Embryonic facial prominence (tissue), 1 donor: Measurements from ENCODE around the gene LRP8.
"Not testable (repeated sequence)": the region's sequence is repeated elsewhere in the genome, so short reads cannot be mapped to it uniquely, and the experiment has no call there.

ENCODE experiments used
- DNase-seq: peaks from one replicate; pipeline ENCODE4 v3.0.0-alpha.2; 2016; ENCODE audit errors: extremely low spot score

The LRP8 gene

DNA sequence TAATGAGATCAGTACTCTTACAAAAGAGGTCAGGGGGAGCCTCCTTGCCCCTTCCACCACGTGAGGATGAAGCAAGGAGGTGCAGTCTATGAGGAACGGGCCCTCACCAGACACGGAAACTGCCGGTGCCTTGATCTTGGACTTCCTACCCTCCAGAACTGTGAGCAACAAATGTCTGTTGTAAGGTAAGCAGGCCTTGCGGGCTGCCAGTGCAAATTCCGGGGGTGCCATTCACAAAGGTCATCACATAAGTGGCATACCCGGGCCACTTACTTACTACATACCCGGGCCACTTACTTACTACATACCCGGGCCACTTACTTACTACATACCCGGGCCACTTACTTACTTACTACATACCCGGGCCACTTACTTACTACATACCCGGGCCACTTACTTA lies 44.7 kb downstream of the LRP8 start:
- DNase-seq, result not testable (repeated sequence)

GRCh38 chr1:53281133-53281532 lies 46.7 kb downstream of the LRP8 start:
- DNase-seq, result no peak

DNA sequence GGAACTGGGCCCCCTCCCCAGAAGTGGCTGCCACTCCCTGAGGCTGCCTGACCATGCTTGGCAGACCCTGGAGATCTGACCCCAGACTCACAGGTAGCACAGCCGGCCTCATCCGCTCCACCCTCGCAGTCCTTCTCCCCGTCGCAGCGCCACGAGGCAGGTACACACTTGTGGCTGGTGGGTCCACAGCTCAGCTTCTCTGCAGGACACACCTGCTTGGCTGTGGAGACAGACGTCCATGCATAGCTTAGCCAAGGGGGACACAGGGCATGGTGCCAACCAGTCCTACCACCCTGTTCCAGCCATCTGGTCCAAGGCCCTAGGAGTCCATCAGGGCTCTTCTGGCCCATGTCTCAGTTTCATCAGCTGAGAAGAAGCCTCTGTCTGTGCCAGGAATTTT lies 47.4 kb downstream of the LRP8 start:
- DNase-seq, result no peak

- no peak for DNase-seq
Observed at GRCh38 chr1:53279296-53280200, 48.3 kb downstream of the LRP8 start.

- no peak for DNase-seq
Observed at GRCh38 chr1:53278298-53278725, 49.6 kb downstream of the LRP8 start.

- no peak for DNase-seq
Observed at GRCh38 chr1:53277326-53277725, 50.5 kb downstream of the LRP8 start.

DNA sequence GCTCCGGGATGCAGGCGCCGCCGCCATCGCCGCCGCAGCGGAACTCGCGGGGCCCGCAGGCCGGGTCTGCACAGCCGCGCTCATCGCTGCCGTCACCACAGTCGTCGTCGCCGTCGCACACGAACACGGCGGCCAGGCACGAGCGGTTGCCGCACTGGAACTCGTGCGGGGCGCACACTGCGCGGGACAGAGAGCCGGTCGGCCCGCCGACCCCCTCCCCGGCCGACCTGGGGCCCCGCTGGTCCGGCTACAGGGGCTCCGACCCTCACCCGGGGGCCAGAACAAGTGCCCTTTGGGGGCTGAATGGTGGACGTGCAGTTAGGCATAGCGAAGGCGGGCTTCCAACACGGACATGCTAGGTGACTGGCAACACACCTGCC lies 51.0 kb downstream of the LRP8 start:
- DNase-seq, result no peak

- DNase-seq, result no peak
Observed at GRCh38 chr1:53276153-53276901, 51.5 kb downstream of the LRP8 start.

DNA sequence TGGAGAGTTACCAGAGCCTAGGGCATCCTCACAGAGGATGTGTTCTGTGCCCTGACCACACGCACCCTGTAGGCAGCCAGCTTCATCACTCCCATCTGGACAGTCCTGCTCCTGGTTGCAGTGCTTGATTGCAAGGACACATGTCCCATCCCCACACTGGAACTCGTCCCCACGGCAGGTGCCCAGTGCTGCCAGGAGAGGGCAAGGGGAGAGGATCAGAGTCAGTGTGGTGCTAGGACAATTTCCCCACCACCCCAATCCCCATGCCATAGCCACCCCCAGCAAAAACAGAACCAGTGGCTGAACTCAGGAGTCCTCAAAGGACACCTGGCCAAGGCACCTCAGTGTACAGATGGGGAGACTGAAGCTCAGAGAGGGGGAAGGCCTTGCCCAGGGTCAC lies 52.3 kb downstream of the LRP8 start:
- no peak for DNase-seq

GRCh38 chr1:53274541-53275185 lies 53.2 kb downstream of the LRP8 start:
- no peak for DNase-seq

DNA sequence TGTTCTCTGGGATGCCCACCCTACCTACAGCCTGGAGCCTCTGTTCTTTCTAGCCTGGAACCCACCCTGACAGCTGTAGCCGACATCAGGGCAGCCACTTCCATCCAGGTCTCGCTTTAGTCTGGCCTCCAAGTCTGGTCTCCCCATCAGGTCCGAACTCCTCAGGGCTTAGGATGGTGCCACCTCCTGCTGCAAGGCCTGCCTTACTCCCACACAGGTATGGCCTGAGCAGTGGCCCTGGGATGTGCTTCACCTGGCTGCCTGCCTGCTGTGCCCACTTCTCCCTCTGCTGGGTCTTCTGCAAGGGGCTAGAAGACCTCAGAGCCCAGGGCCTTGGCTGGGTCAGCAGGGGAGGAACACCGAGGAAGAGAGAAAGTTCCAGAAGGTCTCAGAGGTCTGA lies 53.8 kb downstream of the LRP8 start:
- DNase-seq, result no peak

GRCh38 chr1:53273526-53273925 lies 54.3 kb downstream of the LRP8 start:
- no peak for DNase-seq

DNA sequence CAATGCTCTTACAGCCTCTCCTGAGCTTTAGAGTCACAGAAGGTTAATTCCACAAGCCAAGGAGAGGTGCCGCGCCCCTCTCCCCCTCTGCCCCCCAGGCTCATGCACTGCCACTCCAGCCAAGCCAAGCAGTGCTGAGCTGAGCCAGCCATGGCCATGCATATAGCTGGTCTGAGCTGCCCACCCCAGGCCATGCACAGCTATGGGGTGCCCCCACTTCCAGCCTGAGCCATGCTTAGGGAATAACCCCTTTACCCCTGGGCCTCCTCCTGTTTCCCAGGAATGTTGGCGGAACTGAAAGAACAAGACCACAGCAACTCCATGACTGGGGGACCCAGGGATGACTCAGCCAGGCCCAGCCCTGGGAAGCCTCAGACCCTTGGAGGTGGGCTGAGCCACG lies 55.5 kb downstream of the LRP8 start:
- no peak for DNase-seq

DNA sequence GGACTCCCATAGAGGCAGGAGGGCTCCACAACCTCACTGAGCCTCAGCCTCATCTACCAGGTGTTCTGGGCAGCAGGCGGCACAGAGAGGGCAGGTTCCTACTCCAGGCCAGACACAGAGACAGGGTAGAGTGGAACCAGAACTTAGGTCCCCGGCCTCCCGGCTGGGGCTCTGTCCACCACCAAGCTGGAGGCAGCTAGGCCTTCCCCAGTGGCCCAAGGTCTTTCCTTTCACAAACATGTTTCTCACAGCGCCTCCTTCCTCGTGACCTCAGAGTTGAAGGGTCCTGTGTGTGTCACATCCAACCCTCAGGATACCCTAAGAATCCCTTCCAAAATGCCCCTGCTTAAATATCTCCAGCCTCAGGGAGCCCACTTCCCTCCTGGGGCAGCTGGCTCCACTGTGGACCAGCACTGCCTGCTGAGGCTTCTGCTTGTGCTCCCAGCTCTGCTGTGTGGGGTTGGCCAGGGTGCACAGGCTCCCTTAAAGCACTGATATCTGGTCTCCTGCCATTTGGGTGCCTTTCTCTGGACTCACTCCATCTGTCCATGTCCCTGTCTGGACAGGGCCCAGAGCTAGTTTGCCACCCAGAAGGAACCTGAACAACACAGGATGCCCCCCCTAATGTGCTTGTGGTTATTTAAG lies 56.3 kb downstream of the LRP8 start:
- no peak for DNase-seq

- DNase-seq, result no peak
Observed at GRCh38 chr1:53270873-53271272, 57.0 kb downstream of the LRP8 start.

DNA sequence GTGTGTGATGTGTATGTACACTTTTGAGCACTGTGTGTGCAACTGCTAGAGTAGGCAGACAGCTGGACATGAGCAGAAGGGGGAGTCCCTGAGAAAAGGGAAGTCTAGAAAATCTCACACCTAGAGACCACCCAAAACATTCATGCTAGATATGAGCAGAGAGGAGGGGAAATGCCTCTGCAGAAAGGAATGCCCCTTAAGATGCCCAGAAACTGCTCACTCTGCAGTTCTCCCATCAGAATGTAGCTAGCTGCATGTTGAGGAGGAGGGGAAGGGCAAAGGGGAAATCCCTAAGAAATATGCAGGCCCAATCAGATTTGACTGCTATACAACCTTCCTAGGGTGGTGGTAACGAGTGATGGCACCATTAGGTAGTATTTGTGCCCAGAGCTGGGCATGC lies 57.8 kb downstream of the LRP8 start:
- DNase-seq, result no peak

DNA sequence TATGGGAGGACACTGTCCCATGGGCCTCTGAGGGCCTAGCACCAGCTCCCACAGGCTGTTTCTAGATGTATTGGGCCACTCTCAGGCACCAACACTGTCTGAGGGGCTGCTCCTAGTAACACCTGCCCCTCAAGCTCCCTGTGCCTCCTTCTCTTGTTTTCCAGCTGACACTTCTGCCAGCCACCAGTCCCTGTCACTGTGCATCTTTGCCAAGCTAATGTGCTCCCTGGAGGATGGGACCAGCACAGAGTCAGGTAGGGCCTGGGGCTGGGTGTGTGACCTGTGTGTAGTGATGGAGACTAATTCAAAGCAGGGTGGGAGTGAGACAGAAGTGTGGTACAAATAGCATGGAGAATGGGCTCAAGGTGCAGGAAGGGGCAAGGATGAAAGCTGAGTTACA lies 60.1 kb downstream of the LRP8 start:
- no peak for DNase-seq

GRCh38 chr1:53266038-53266437 lies 61.8 kb downstream of the LRP8 start:
- DNase-seq, result no peak

DNA sequence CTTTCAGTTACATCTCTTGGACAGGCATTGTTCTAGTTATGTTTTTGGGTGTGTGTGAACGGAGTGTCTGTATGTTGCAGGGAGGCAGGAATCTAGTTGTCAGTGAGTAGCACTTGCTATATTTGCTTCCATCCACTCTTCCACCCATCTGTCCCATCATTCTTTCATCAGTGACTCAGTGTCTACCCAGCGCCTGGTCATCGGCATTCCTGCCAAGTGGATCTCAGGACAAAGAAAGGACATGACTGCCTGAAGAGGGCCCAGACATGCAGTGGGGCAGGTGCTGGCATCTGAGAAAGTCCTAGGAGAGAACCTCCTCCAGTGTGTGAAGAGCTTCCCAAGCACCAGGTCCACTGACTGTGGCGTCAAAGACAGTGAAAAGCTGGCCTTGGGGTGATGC lies 62.3 kb downstream of the LRP8 start:
- no peak for DNase-seq

DNA sequence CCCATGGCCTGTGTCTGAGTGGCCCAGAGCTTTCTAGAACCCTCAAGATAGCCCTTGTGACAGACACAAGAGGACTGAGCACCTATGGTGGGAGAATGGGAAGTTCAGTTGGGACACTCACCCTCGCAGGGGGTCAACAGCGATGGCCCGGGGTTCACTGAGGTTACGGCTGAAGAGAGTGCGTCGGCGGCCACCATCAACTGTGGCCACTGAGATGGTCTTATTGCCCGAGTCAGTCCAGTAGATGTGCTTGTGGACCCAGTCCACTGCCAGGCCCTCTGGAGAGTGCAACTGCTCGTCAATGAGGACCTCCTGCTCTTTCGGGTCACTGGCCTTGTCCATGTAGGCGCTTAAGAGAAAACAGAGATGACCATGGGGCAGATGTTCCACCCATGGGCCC lies 63.8 kb downstream of the LRP8 start:
- DNase-seq, result no peak

DNA sequence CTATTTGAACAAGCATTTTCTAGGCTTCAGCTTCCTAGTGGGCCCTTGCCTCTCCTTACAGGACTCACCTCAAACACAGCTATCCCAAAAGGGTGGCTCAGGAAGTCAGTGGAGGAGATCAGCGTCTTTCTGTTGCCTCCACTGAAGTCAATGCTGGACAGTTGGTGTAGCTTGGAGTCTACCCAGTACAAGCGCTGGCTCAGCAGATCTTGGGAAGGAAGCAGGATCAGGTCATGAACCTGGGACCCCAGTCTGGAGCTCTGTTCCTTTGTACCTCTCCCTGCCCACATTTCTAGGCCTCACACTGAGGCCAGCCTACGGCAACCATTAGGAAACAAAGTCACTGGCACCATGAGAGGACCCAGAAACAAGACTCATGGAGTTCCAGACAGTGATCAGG lies 65.9 kb downstream of the LRP8 start:
- DNase-seq, result no peak

GRCh38 chr1:53260631-53261247 lies 67.1 kb downstream of the LRP8 start:
- DNase-seq, result no peak
